Activated naive CD4-positive, alpha-beta T cell treated with anti-CD3 and anti-CD28 coated beads for 36 hours (primary cell): ENCODE data around the gene CMIP. TPM values are rescaled to one million over a fixed set of nuclear protein-coding genes. Genes with fewer than 3 reads are reported as not detected.
A peak's percentile ranks its signal among the peaks of the same experiment; 100 is the strongest.

ENCODE experiments used
- CTCF ChIA-PET: fragments of 350-600 bp; sonication (Branson Sonifier 250); formaldehyde crosslinking; loops from one replicate; lab custom pipeline; 2021; ENCODE audit warnings: antibody characterized with exemption; lab: Charles Lee
- DNase-seq: peaks from one replicate; pipeline ENCODE4 v3.0.0-alpha.2; 2020
- H3K27ac Mint-ChIP-seq: one replicate; pipeline ENCODE4 v1.8.0; 2021; ENCODE audit warnings: mild to moderate bottlenecking, mixed read lengths
- H3K27me3 Mint-ChIP-seq: one replicate; pipeline ENCODE4 v1.8.0; 2021; ENCODE audit warnings: low read depth, mixed read lengths
- H3K36me3 Mint-ChIP-seq: one replicate; pipeline ENCODE4 v1.8.0; 2021; ENCODE audit warnings: low read depth, mixed read lengths
- H3K4me1 Mint-ChIP-seq: one replicate; pipeline ENCODE4 v1.8.0; 2021; ENCODE audit warnings: low read depth, mixed read lengths
- H3K4me3 Mint-ChIP-seq: one replicate; pipeline ENCODE4 v1.8.0; 2021; ENCODE audit warnings: mild to moderate bottlenecking, moderate library complexity, mixed read lengths
- H3K9me3 Mint-ChIP-seq: one replicate; pipeline ENCODE4 v1.8.0; 2021; ENCODE audit warnings: mixed read lengths
- intact Hi-C: fragments of 100-400 bp; cut with micrococcal nuclease; formaldehyde crosslinking; loops from one replicate; pipeline ENCODE4 v1.15.1; 2023
- total RNA-seq, 2 experiments: library from RNA; stranded (reverse); gene quantifications; one replicate each; pipeline ENCODE4 v1.2.3, GENCODE V29; 2021

The CMIP gene
- total RNA-seq, 2 experiments from 2014 or later: 28.6 to 28.8 TPM

GRCh38 chr16:81491541-81492188 lies 47.1 kb downstream of the CMIP start:
- Mint-ChIP-seq H3K4me1 (peaks cover 14% of the 10 kb centered on the region), H3K27ac (no peak overlapping the region), H3K9me3 (no peaks in the 10 kb centered on the region), H3K27me3 (no peaks in the 10 kb centered on the region), H3K36me3 (no peaks in the 10 kb centered on the region), H3K4me3 (no peak overlapping the region)
- intact Hi-C loops: no loop called here
- DNase-seq: no peak
- CTCF ChIA-PET: no interaction called here

GRCh38 chr16:81492311-81492761 lies 47.7 kb downstream of the CMIP start:
- Mint-ChIP-seq H3K4me3 (no peak overlapping the region), H3K27me3 (no peaks in the 10 kb centered on the region), H3K9me3 (no peaks in the 10 kb centered on the region), H3K4me1 (peaks cover 15% of the 10 kb centered on the region), H3K27ac (no peak overlapping the region), H3K36me3 (no peaks in the 10 kb centered on the region)
- CTCF ChIA-PET: no interaction called here
- no peak for DNase-seq
- intact Hi-C loops: no loop called here

- no peak overlapping the region for H3K27ac Mint-ChIP-seq
- CTCF ChIA-PET: interaction anchor here (0.6 kb wide), 1 partner anchor 456 kb away, joined by 3 read pairs; no protein-coding TSS in a partner anchor
These were observed 48.6 kb downstream of the CMIP start for GRCh38 chr16:81492965-81493754.

GRCh38 chr16:81493755-81494433 lies 49.3 kb downstream of the CMIP start:
- Mint-ChIP-seq H3K36me3 (no peaks in the 10 kb centered on the region), H3K4me1 (peaks cover 22% of the 10 kb centered on the region), H3K27me3 (no peaks in the 10 kb centered on the region), H3K9me3 (no peaks in the 10 kb centered on the region), H3K4me3 (no peak overlapping the region), H3K27ac (no peak overlapping the region)
- intact Hi-C loops: no loop called here
- CTCF ChIA-PET: interaction anchor here (0.9 kb wide), 1 partner anchor 66 kb away, joined by 3 read pairs; no protein-coding TSS in a partner anchor
- peak; percentile 53 for DNase-seq

More at GRCh38 chr16:81492965-81493754, 48.6 kb downstream of the CMIP start:
- peaks cover 22% of the 10 kb centered on the region for H3K4me1 Mint-ChIP-seq
- intact Hi-C loops: no loop called here
- no peaks in the 10 kb centered on the region for H3K36me3 Mint-ChIP-seq
- H3K27me3 Mint-ChIP-seq: no peaks in the 10 kb centered on the region
- no peak overlapping the region for H3K4me3 Mint-ChIP-seq
- DNase-seq: no peak
- no peaks in the 10 kb centered on the region for H3K9me3 Mint-ChIP-seq

- H3K27me3 Mint-ChIP-seq: no peaks in the 10 kb centered on the region
- intact Hi-C loops: no loop called here
- peaks cover 25% of the 10 kb centered on the region for H3K4me1 Mint-ChIP-seq
- no peak for DNase-seq
- no peaks in the 10 kb centered on the region for H3K9me3 Mint-ChIP-seq
- H3K27ac Mint-ChIP-seq: no peak overlapping the region
- no peaks in the 10 kb centered on the region for H3K36me3 Mint-ChIP-seq
- H3K4me3 Mint-ChIP-seq: no peak overlapping the region
- CTCF ChIA-PET: interaction anchor here (0.6 to 0.9 kb wide), 2 partner anchors 67 to 88 kb away, joined by 3 read pairs; no protein-coding TSS in a partner anchor
These were observed 49.8 kb downstream of the CMIP start for GRCh38 chr16:81494434-81494806.

GRCh38 chr16:81494888-81495287 lies 50.3 kb downstream of the CMIP start:
- Mint-ChIP-seq H3K4me1 (peaks cover 28% of the 10 kb centered on the region), H3K27ac (no peak overlapping the region)
- CTCF ChIA-PET: interaction anchor here (0.6 kb wide), 1 partner anchor 88 kb away, joined by 3 read pairs; no protein-coding TSS in a partner anchor

GRCh38 chr16:81495321-81496234 lies 51.0 kb downstream of the CMIP start:
- H3K9me3 Mint-ChIP-seq: no peaks in the 10 kb centered on the region
- peaks cover 2% of the 10 kb centered on the region for H3K36me3 Mint-ChIP-seq
- no peaks in the 10 kb centered on the region for H3K27me3 Mint-ChIP-seq
- intact Hi-C loops: loop anchor here (5.0 kb wide), 1 partner anchor 93 kb away; no protein-coding TSS in a partner anchor
- no peak for DNase-seq
- H3K4me1 Mint-ChIP-seq: peaks cover 30% of the 10 kb centered on the region
- H3K27ac Mint-ChIP-seq: no peak overlapping the region
- CTCF ChIA-PET: interaction anchor here (1.5 kb wide), 1 partner anchor 92 kb away, joined by 6 read pairs; no protein-coding TSS in a partner anchor
- no peak overlapping the region for H3K4me3 Mint-ChIP-seq

More at GRCh38 chr16:81494888-81495287, 50.3 kb downstream of the CMIP start:
- Mint-ChIP-seq H3K27me3 (no peaks in the 10 kb centered on the region), H3K36me3 (peaks cover under 1% of the 10 kb centered on the region), H3K4me3 (no peak overlapping the region), H3K9me3 (no peaks in the 10 kb centered on the region)
- DNase-seq: no peak
- intact Hi-C loops: loop anchor here (5.0 kb wide), 1 partner anchor 93 kb away; no protein-coding TSS in a partner anchor

- Mint-ChIP-seq H3K27ac (no peak overlapping the region), H3K36me3 (peaks cover 2% of the 10 kb centered on the region), H3K27me3 (no peaks in the 10 kb centered on the region), H3K4me3 (no peak overlapping the region), H3K9me3 (no peaks in the 10 kb centered on the region), H3K4me1 (peaks cover 33% of the 10 kb centered on the region)
- CTCF ChIA-PET: interaction anchor here (1.5 kb wide), 2 partner anchors 11 to 93 kb away, joined by 4 to 6 read pairs; no protein-coding TSS in a partner anchor
- intact Hi-C loops: loop anchor here (5.0 kb wide), 1 partner anchor 94 kb away; no protein-coding TSS in a partner anchor
- DNase-seq: no peak
These were observed 51.7 kb downstream of the CMIP start for GRCh38 chr16:81496321-81496720.

- intact Hi-C loops: loop anchor here (5.0 kb wide), 1 partner anchor 94 kb away; no protein-coding TSS in a partner anchor
- CTCF ChIA-PET: interaction anchor here (1.5 kb wide), 2 partner anchors 12 to 93 kb away, joined by 4 to 6 read pairs; no protein-coding TSS in a partner anchor
- Mint-ChIP-seq H3K4me3 (no peak overlapping the region), H3K27me3 (no peaks in the 10 kb centered on the region), H3K27ac (no peak overlapping the region), H3K4me1 (peaks cover 33% of the 10 kb centered on the region), H3K9me3 (no peaks in the 10 kb centered on the region), H3K36me3 (peaks cover 2% of the 10 kb centered on the region)
- no peak for DNase-seq
These were observed 52.1 kb downstream of the CMIP start for GRCh38 chr16:81496742-81497141.

- peaks cover 33% of the 10 kb centered on the region for H3K4me1 Mint-ChIP-seq
- peaks cover 2% of the 10 kb centered on the region for H3K36me3 Mint-ChIP-seq
- CTCF ChIA-PET: interaction anchor here (1.5 kb wide), 2 partner anchors 13 to 94 kb away, joined by 4 to 6 read pairs; no protein-coding TSS in a partner anchor
- H3K9me3 Mint-ChIP-seq: no peaks in the 10 kb centered on the region
- no peak for DNase-seq
- no peaks in the 10 kb centered on the region for H3K27me3 Mint-ChIP-seq
- no peak overlapping the region for H3K4me3 Mint-ChIP-seq
- intact Hi-C loops: loop anchor here (5.0 kb wide), 1 partner anchor 95 kb away; no protein-coding TSS in a partner anchor
- H3K27ac Mint-ChIP-seq: no peak overlapping the region
These were observed 53.1 kb downstream of the CMIP start for GRCh38 chr16:81497690-81498089.

- Mint-ChIP-seq H3K27ac (no peak overlapping the region), H3K4me3 (no peak overlapping the region), H3K36me3 (peaks cover 2% of the 10 kb centered on the region), H3K9me3 (no peaks in the 10 kb centered on the region), H3K27me3 (no peaks in the 10 kb centered on the region), H3K4me1 (peaks cover 30% of the 10 kb centered on the region)
- intact Hi-C loops: loop anchor here (5.0 kb wide), 1 partner anchor 96 kb away; no protein-coding TSS in a partner anchor
- CTCF ChIA-PET: interaction anchor here (1.3 kb wide), 1 partner anchor 30 kb away, joined by 3 read pairs; no protein-coding TSS in a partner anchor
- no peak for DNase-seq
These were observed 53.7 kb downstream of the CMIP start for GRCh38 chr16:81498351-81498750.
